Measurements from ENCODE around the gene PI4KA.
"Not testable (repeated sequence)": the region's sequence is repeated elsewhere in the genome, so short reads cannot be mapped to it uniquely, and the experiment has no call there.

Gene PI4KA

DNA sequence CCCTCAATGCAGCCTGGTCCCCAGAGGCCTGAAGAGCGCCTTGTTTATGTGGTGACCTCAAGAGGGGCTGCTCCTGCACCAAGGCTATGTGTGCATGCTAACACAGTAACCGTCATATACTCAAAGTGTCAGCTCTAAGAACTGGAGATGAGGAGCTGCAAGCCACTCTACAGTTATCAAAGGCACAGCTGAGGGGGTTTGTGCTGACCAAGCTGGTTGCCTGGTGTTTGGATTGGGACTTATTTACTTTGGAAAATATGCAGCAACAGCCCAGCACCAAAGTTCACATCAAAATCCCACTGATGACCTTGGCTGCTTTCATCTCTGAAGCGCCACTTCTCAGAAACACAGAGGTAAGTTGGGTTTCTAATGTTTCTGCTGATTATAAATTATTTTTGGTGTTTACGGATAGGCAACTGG is 84.8 kb downstream of the PI4KA start, which contains the start of gene SERPIND1:
Gene SERPIND1 (plus strand): TSS at position 321 of the 420 bp plus-strand sequence. CDS start 5,200 bp downstream, outside the sequence.
- no peak for DNase-seq

DNA sequence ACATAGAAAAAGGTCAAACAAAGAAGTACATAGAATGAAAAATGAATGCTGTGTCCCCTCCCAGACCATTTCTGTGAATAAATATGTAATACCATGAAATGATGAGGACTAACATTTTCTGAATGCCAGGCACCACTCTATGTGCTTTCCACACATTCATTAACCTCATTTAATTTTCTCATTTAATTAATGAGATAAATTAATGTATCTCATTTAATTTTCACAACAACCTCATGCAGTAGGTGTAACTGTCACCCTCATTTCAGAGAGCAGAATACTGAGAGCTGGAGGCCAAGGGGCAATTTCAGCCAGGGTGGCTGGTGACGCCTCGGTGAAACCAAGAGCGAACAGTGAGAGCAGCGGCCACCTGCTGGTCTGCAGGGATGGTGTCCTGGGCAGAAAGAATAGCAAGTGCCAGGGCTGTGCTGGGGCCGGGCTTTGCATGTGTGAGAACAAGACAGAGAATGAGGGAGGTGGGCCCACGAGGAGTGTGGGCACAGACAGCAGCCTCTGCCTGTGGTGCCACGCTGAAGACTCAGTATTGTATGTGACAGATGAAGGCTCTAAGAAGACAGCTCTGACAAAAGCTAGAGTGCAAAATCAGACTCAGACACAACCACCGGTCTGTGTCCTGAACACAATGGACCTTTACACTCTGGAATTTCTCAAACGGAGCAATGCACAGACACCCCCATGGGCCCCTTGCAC is 86.5 kb downstream of the PI4KA start:
- no peak for DNase-seq

DNA sequence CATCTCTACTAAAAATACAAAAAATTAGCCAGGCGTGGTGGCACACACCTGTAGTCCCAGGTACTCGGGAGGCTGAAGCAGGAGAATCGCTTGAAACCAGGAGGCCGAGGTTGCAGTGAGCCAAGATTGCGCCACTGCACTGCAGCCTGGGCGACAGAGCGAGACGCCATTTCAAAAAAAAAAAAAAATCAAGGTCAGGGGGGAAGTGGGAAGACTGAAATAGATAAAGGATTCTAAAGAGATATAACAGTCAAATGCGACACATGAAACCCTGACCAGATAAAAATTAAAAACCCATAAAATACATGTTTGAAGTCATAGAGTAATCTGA is 89.2 kb downstream of the PI4KA start:
- not testable (repeated sequence) for DNase-seq

DNA sequence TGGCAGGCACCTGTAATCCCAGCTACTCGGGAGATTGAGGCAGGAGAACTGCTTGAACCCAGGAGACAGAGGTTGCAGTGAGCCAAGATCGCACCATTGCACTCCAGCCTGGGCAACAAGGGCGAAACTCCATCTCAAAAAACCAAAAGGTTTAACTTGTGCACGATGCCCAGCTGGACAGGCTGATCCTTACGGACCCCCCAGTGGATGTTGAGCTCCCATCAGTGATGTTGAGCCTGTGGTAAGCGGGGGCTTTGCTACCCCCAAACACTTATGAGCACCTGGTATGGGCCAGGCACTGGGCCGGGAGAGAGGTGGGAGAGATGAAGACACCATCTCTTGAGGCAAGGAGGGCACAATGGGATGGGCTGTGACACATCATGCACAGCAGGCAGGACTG is 92.1 kb downstream of the PI4KA start:
- DNase-seq = no peak

DNA sequence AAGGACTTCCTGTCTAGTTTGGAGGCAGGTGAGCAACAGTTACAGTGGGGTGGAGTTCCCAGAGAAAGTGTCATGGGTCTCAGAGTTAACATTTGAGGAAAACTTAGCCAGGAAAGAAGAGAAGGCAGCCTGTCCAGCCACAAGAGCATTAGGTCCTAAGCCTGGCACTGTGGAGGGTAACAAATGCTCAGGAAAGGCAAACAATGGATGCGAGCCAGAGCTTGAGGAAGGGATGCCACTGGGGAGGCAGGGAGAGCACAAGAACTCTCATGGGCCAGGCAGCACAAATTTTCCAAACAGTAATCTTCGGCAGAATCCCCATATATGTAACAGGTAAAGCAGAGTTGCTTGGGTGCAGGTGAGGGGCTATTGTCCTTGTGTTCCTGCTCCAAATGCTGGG is 92.7 kb downstream of the PI4KA start:
- DNase-seq = no peak

DNA sequence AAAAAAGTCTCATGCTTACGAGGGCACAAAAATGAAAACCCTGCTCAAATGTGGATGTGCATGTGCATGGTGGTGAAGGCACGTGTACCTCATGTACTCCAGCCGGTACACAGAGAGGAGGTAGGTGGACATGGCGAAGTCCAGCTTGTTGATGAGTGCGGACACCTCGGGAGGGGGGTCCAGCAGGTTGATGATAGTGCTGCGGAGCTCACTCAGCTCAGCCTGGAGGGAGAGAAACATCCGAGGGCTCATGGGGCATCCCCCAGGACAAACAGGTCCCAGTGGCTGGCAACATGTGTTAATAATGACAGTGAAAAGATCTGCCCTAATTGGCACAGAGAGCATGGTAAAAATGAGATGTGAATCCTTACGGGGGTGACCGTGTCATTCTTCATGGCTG is 93.9 kb downstream of the PI4KA start:
- DNase-seq = no peak

DNA sequence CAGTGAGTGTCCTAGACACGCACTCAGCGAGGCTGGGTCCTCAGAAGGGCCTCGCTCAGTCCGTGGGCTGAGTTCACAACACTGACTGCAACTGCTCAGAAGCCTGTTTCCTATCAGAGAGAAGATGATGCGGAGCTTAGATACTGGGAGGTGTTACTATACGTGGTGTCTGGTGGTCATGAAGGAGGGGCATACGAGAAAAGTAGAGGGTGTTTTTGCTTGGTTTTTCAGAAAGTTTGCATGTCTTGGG is 94.2 kb downstream of the PI4KA start:
- DNase-seq = no peak

DNA sequence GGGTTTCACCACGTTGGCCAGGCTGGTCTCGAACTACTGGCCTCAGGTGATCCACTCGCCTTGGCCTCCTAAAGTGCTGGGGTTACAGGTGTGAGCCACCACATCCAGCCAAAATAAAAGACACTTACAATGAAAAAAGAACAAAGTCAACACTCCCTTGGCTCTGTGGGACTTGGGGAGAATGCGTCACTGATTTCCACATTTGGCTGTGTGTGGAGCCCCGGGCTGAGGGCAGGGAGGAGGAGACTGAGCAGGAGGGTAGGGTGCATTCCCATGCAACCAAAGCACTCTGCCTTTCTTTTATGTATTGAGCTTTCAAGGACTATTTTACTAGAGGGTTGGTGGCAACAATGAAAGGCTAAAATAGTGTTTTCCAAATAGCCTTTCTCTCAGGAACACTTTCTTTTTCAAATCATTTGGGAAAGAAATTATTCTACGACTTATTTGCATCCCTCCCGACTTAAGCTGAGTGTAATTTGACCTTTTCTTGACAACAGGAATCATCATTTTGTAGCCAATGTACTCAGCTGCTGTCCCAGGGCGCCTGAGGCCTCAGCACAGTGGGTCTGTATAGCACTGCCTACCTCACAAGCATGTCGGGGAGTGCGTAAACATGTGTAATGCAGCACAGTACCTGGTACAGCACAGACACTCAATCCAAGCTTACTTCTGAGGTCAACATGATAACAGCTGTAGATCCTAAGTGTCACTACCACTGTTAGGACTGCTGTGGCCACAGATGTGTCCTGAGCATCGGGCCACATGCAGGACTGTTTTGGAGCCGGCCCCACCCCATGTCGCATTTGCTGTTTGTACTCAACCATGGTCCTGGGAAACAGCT is 94.8 kb downstream of the PI4KA start:
- no peak for DNase-seq

DNA sequence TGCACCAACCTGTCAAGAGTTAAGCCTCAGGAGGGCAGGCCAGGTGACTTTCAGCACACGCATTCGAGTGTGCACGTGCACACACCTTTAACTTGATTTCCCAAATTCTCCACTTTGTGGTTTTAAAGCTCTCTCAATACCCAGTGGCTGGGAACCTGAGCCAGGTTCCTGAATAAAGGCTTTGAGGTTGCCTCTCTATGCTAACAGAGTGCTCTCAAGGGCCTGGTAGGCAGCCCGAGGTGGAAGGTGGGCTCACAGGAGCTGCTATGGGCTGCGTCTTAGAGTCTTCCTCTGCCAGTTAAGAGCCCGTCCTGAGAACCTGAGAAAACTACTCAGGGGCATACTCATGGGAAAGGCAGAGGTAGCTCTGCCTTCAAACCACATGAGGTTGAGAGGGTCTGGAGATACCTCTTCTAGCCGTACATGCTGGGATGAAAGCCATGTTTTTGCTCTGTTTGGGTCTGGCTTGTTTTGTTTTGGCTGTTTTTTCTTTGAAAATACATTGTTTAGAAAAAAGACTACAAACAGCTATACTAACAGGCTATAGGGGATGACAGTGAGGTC is 96.3 kb downstream of the PI4KA start:
- no peak for DNase-seq

DNA sequence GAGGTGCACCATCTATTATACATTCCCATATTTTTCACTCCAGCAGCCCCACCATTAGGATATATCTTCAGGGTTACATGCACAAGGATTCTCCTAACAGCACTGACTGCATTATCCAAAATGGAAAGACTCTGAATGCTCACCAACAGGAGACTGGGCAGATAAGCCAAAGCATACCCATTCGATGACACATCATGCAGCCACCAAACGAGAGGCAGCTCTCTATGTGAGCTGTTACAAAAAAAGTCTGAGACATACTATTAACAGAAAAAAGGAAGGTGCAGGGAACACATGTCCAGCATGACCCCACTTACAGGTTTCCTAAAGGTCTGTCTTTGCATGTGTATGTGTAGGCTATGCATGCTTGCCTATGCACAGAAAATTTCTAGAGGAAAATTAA is 97.1 kb downstream of the PI4KA start:
- DNase-seq = no peak

DNA sequence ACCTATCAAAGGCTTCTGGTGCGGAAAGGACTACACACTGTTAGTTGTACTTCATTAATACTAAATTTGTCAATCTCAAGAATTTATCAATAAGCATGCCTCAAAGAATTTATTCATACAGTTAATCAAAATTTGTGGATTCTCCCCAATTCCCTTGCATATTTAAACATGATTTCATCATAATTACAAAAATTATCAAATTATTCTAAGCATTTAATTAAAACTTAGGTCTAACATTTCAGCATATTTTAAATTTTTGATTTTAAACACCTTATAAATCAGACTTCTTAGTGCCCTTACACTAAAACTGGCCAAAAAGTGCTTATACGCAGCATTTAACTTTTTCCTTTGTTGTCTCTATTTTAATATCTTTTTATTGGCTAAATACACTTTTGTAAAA is 98.5 kb downstream of the PI4KA start:
- no peak for DNase-seq

DNA sequence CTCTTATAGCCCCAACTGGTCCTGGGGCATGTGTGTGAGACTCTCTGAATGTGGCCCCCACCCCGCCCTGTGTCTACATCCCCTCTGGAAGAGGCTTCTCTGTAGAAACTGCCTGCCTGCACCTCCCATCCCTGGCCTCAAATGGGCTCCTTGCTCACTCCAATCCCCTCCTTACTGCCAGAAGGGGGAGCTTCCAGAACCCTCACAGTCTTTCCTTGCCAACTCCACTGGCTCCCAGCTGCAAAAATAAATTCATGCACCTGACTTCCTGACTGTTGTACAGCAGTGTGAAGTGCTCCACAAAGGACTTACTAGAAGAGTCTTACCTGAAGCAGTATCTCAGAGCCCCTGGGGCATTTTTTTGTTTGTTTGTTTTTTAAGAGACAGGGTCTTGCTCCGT is 99.9 kb downstream of the PI4KA start:
- no peak for DNase-seq

DNA sequence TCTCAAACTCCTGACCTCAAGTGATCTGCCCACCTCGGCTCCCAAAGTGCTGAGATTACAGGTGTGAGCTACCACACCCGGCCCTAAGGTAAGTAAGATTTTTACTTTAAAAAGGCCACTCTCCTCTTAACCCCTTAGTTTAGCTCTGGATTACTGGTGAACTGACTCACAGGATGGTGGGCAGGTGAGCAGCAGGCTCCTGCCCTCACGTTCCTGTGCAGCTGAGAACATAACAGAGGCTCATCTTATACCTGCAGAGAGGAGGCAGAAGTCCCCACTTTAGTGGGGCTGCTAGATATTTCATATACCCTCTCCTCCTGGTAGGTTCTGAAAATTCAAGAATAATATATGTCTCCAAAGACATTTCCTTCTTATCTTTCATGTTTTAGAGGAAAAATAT is 101.8 kb downstream of the PI4KA start:
- DNase-seq = no peak

DNA sequence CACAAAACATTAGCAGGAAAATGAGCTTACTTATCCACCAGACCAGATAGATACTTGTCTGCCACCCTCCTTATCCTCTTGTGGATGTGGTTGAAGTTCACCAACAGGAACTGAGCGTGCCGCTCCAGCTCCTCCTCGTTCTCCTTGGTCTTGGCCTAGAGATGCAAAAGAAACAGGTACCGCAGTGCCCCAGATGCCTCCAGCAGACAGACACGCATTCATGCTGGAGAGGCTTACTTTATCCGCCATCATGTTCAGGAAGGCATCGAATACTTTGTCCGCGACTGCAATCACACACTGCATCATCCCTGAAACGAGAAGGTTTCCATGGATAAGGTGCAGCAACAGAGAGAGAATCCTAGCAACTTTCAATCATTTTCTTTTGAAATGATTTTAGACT is 105.7 kb downstream of the PI4KA start:
- DNase-seq = no peak

DNA sequence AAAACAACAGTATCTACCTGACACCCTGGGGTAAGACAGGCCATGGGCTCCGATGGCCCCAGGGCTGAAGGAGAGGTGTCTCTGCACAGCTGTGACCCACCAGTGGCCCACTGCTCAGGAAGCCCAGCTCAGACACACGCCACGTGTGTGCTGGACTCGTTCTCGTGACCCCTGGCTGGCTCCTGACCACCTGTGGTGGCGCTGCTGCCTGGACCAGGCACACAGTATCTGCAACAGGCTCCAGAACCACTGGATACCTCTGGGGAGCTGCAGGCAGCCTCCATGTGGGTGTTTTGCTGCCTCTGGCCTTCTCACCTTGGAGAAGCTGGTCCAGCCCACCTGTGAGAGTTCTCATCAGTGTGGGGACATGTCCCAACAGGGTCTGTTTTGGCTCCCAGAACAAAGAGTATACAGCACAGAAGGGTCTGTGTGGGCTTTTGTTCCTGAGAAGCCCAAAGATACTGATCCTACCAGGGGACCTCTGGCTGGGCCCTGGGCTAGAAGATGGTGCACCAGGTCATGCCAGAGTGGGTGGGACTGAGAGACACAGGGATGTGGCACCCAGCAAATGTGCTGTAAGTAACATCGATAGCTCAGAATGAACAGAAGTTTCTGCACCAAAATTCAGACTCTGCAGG is 106.4 kb downstream of the PI4KA start:
- no peak for DNase-seq

DNA sequence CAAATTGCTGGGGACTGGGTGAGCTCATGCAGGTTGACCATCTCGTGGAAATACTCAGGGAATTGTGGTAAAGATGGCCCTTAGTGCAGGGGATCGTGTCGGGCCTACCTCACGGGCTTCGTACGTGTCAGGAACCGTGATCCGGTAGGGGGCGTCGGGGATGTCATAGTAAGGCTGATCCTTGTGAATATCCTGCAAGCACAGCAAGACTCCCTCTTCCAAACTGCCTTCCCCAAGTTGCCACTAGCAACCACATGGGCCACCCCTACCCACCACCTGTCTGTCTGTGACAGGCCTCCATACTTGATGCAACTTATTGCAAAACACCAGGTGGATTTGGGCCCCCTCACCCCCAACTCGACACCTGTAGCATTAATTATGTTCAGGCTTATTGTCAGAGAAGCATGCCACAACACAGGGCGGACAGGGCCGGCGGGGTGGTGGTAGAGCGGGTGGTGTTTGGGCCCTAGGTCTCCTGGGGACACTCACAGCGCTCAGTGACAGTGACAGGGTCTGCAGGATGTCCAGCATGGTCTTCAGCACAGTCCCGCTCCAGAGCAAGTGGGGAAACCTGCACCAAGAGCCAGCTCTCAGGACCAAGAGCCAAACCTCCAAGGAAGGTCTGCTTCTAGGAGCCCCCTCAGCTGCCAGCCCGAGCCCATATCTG is 107.3 kb downstream of the PI4KA start:
- no peak for DNase-seq

DNA sequence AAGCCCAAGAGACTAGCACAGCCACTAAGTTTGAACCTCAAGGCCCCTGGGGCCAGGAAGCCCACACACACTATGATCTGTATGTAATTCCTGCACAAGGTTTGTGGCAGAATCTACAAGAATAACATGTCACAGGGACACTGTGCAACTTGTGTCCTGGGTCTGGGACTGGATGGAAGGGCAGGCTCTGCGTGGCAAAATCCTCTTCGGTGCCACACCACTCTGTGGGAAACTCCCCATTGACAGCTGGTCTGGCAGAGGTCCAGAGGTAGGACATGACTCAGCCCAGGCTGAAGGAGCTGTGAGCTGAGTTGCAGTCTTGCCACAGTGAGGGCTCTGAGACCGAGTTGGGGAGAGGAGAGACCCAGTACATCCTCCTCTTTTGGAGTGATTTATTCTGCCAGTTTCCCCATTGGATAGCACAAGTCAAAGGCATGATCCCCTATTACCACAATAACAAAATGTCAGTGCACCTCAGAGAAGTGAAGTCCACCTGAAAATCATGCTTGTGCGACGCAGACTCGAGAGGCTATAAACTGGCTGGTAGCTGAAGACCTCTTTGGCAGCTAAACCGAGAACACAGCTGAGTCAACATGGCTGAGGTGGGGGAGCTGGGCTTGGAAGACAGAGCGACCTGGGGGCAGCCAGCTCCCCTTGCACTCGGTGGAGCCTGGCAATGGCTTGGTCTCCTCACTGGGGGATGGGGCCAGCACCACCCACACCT is 108.0 kb downstream of the PI4KA start:
- no peak for DNase-seq

DNA sequence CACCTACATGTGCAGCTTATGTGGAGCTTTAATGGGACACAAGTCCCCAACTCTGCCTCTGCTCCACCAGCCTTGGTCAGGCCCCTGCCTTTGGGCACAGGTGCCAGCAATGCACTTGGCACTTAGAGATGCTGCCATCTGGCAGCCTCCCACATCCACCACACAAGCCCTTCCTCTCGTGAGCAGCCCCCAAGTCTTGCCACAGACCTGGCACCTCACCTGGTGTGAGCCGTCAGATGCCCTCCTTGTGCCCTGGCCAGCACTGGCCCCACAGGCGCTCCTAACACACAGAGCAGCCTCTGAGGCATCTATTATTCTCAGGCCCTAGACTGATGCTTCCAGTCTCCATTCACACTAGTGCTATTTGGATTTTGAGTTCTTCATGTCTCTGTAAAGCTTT is 109.2 kb downstream of the PI4KA start:
- no peak for DNase-seq

DNA sequence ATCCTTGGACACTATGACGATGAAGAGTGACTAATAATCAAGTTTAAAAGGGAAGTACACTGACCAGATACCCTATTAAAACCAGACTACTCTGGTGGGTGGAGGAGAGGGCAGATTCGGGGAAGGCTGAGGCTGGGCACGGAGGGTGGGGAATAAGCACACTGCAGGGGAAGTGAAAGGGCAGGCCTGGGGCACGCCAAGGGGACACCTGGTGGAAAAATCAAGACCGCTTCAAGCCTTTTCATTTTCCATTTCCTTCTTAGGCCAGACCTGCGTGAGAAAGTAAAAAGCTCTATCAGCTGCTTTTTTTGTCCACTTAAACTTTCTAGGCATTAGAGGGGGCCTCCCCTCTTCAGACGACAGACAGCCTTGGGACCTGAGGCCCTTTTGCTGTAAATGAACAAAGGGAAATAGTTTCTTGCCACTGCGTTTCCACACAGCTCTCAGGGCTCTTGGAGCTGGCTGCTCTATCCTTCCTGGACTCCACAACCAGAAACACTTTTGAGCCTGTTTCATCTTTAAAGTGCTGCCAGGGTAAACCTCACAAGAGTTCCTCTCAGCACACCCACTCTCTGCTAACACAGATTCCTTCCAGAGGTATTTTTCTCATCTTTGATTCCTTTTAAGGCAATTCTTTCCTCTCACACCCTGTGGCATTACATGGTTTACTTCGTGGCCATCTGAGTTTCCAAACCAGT is 109.7 kb downstream of the PI4KA start:
- DNase-seq = no peak

DNA sequence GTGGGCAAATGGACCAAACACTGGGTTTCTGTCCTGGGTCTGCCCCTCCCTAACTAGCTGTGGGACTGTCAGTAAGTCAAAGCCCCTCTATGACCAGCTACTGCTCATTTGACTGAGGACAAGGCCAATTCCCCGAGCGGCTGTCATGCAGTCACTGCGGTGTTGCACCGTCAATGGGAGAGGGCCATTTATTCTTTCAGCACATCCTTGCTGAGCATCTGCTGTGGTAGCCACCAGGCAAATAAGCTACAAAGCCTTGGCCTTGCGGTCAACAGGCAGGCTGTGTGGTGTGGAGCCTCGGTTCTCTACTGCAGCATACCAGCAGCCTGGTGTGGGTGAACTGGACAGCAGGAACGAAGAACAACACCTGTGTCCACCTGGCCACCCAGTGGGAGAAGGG is 110.5 kb downstream of the PI4KA start:
- no peak for DNase-seq

DNA sequence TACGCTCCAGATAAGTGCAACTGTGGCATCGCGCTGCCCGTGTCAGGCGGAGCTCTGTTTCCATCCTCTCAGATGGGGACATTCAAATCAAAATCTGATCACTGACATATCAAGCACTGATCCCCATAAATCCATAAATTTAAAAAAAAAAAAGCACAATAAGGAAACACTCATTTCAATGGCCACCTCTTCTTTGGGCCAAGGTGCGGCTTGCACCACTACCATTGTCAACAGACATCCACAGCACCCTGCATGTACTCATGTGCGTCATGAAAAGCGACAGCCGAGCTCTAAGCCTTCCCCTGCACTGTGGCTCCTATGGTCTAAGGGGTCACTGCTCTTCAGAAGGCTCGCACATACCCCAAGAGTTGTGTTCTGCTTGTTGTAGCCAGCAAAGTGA is 111.4 kb downstream of the PI4KA start:
- DNase-seq = no peak
